OCI-LY7 (cell line): Measurements from ENCODE around the gene CMSS1. TPM values are rescaled to one million over a fixed set of nuclear protein-coding genes. Genes with fewer than 3 reads are reported as not detected.

Source experiments
- BruUV-seq: library from RNA; stranded (reverse); fragments of 400-500 nt; replicated peaks from 2 replicates; lab custom pipeline; 2021; lab: Mats Ljungman, UMichigan
- CTCF ChIA-PET: fragments of 300-600 bp; sonication (Branson Sonifier 250); formaldehyde crosslinking; loops from one replicate; lab custom pipeline; 2022; ENCODE audit warnings: antibody characterized with exemption; ENCODE audit not compliant: unreplicated experiment; lab: Charles Lee
- POLR2A ChIA-PET: fragments of 300-600 bp; sonication (Branson Sonifier 250); formaldehyde crosslinking; loops from one replicate; lab custom pipeline; 2022; ENCODE audit warnings: antibody characterized with exemption; lab: Charles Lee
- DNase-seq: peaks from one replicate; pipeline ENCODE4 v3.0.0-alpha.2; 2015; ENCODE audit warnings: low spot score
- H2AFZ ChIP-seq: fragments of 200-600 bp; sonication (generic), shearing (Covaris generic); 2 replicates; pipeline ENCODE4 v1.6.1; 2014; ENCODE audit warnings: mild to moderate bottlenecking, antibody characterized with exemption, low read length, moderate library complexity
- H3K27ac ChIP-seq: fragments of 200-600 bp; sonication (generic); 2 replicates; pipeline ENCODE4 v1.5.1; 2014; ENCODE audit warnings: mixed run types, low read depth, mild to moderate bottlenecking, moderate library complexity, low read length, inconsistent platforms; ENCODE audit not compliant: poor library complexity, severe bottlenecking
- H3K36me3 ChIP-seq: fragments of 200-600 bp; sonication (generic); 2 replicates; pipeline ENCODE4 v1.6.1; 2014; ENCODE audit warnings: mild to moderate bottlenecking, antibody characterized with exemption, low read length, moderate library complexity, mixed read lengths; ENCODE audit not compliant: insufficient read depth
- H3K4me1 ChIP-seq: fragments of 200-600 bp; sonication (generic); 2 replicates; pipeline ENCODE4 v1.5.1; 2014; ENCODE audit warnings: mild to moderate bottlenecking, low read length; ENCODE audit not compliant: insufficient read depth, poor library complexity, severe bottlenecking
- H3K4me2 ChIP-seq: fragments of 200-600 bp; sonication (generic); 2 replicates; pipeline ENCODE4 v1.6.1; 2014; ENCODE audit warnings: mild to moderate bottlenecking, low read length
- H3K4me3 ChIP-seq: fragments of 200-600 bp; sonication (generic); 2 replicates; pipeline ENCODE4 v1.5.1; 2014; ENCODE audit warnings: mild to moderate bottlenecking, low read depth, low read length; ENCODE audit not compliant: poor library complexity, severe bottlenecking
- H3K79me2 ChIP-seq: fragments of 200-600 bp; sonication (generic); 2 replicates; pipeline ENCODE4 v1.6.1; 2016; ENCODE audit warnings: low read depth, mild to moderate bottlenecking, low read length, moderate library complexity, mixed read lengths; ENCODE audit not compliant: insufficient read depth
- H3K9me2 ChIP-seq: fragments of 200-600 bp; sonication (generic); 2 replicates; pipeline ENCODE4 v1.6.1; 2016; ENCODE audit warnings: mild to moderate bottlenecking, low read length, mixed read lengths; ENCODE audit not compliant: insufficient read depth
- H3K9me3 ChIP-seq: fragments of 200-600 bp; sonication (generic); 2 replicates; pipeline ENCODE4 v1.6.1; 2014; ENCODE audit warnings: mild to moderate bottlenecking, mixed run types, low read length, mixed read lengths
- H4K20me1 ChIP-seq: fragments of 200-600 bp; sonication (generic); 2 replicates; pipeline ENCODE4 v1.6.1; 2014; ENCODE audit warnings: mild to moderate bottlenecking, antibody characterized with exemption, low read length, moderate library complexity, mixed read lengths; ENCODE audit not compliant: insufficient read depth
- CTCF ChIP-seq: fragments of 200-600 bp; sonication (generic); conservative IDR thresholded peaks from 2 replicates; pipeline ENCODE4 v1.5.1; 2014; ENCODE audit warnings: mild to moderate bottlenecking, antibody characterized with exemption, low read length, moderate library complexity, mixed read lengths
- EZH2phosphoT487 ChIP-seq: fragments of 200-600 bp; sonication (generic); IDR thresholded peaks from 2 replicates; pipeline ENCODE4 v1.6.1; 2018; ENCODE audit warnings: low read depth, borderline replicate concordance, mild to moderate bottlenecking, mixed run types, antibody characterized with exemption, low read length, moderate library complexity, mixed read lengths
- intact Hi-C: fragments of 100-400 bp; cut with micrococcal nuclease; formaldehyde crosslinking; loops from one replicate; pipeline ENCODE4 v1.10.0; 2022; ENCODE audit not compliant: unreplicated experiment
- total RNA-seq, 2 experiments: library from RNA; depleted of rRNA in 1 of 2; stranded (reverse); fragments of >200 nt in 1 of 2; shearing (Covaris generic) in 1 of 2; gene quantifications; 2 replicates each; pipeline ENCODE4 v1.2.3, GENCODE V29; 2014 to 2022

CMSS1 gene
- total RNA-seq, 2 experiments from 2014 or later, result 25.7 to 46.6 TPM

GRCh38 chr3:100075196-100075595 lies 257.5 kb downstream of the CMSS1 start:
- POLR2A ChIA-PET, result interaction anchor here (0.7 to 2.0 kb wide), 3 partner anchors 152 to 866 kb away, joined by 3 to 5 read pairs (median 5); no protein-coding TSS in a partner anchor
- Histone ChIP-seq H3K9me3 (no peaks in the 10 kb centered on the region), H3K9me2 (no peaks in the 10 kb centered on the region), H3K4me3 (no peak overlapping the region), H3K4me1 (peaks cover 9% of the 10 kb centered on the region), H2AFZ (no peak overlapping the region), H3K4me2 (no peak overlapping the region), H3K36me3 (no peaks in the 10 kb centered on the region), H3K79me2 (no peaks in the 10 kb centered on the region), H3K27ac (no peak overlapping the region), H4K20me1 (no peaks in the 10 kb centered on the region)
- no peak for DNase-seq
- CTCF ChIA-PET, result interaction anchor here (0.9 kb wide), 1 partner anchor 31 kb away, joined by 3 read pairs; no protein-coding TSS in a partner anchor
- TF ChIP-seq EZH2phosphoT487, result no peak
- TF ChIP-seq CTCF, result no peak
- intact Hi-C loops, result no loop called here
- no TSS peak for BruUV-seq

GRCh38 chr3:100075851-100076730 lies 258.4 kb downstream of the CMSS1 start:
- no peaks in the 10 kb centered on the region for H3K79me2 ChIP-seq
- no TSS peak for BruUV-seq
- no peak for DNase-seq
- H3K4me3 ChIP-seq, result no peak overlapping the region
- intact Hi-C loops, result no loop called here
- no peaks in the 10 kb centered on the region for H3K9me2 ChIP-seq
- H2AFZ ChIP-seq, result no peak overlapping the region
- CTCF ChIA-PET, result interaction anchor here (0.9 kb wide), 1 partner anchor 31 kb away, joined by 3 read pairs; no protein-coding TSS in a partner anchor
- H3K9me3 ChIP-seq, result no peaks in the 10 kb centered on the region
- no peak overlapping the region for H3K4me2 ChIP-seq
- H3K27ac ChIP-seq, result no peak overlapping the region
- no peaks in the 10 kb centered on the region for H3K36me3 ChIP-seq
- POLR2A ChIA-PET, result interaction anchor here (0.5 to 1.0 kb wide), 3 partner anchors 48 to 867 kb away, joined by 3 to 5 read pairs (median 3); no protein-coding TSS in a partner anchor
- TF ChIP-seq CTCF (no peak), EZH2phosphoT487 (no peak)
- peaks cover 9% of the 10 kb centered on the region for H3K4me1 ChIP-seq
- no peaks in the 10 kb centered on the region for H4K20me1 ChIP-seq
